Panc1 (cell line): ENCODE data around the gene CHST8. TPM values are rescaled to one million over a fixed set of nuclear protein-coding genes. Genes with fewer than 3 reads are reported as not detected.

ENCODE experiments used
- ATAC-seq: fragments of 200-7000 bp; cut with Tn5 transposase; 2 replicates; pipeline ENCODE4 v1.9.1; 2020; ENCODE audit warnings: mild to moderate bottlenecking, moderate library complexity
- BruUV-seq: library from RNA; stranded (reverse); fragments of 400-500 nt; replicated peaks from 2 replicates; lab custom pipeline; 2021; lab: Mats Ljungman, UMichigan
- CTCF ChIA-PET: fragments of 300-600 bp; sonication (Branson Sonifier 250); formaldehyde crosslinking; loops from one replicate; lab custom pipeline; 2022; ENCODE audit warnings: antibody characterized with exemption; lab: Charles Lee
- POLR2A ChIA-PET: fragments of 300-600 bp; sonication (Branson Sonifier 250); formaldehyde crosslinking; loops from one replicate; lab custom pipeline; 2022; ENCODE audit warnings: antibody characterized with exemption; lab: Charles Lee
- DNase-seq: peaks from one replicate; pipeline ENCODE4 v3.0.0-alpha.2; 2010; ENCODE audit warnings: low read depth, low spot score
- H3K27ac ChIP-seq: 2 replicates; pipeline ENCODE4 v1.5.1; 2011; ENCODE audit warnings: mild to moderate bottlenecking, low read length, inconsistent platforms
- H3K27me3 ChIP-seq: fragments of 200-500 bp; sonication (Bioruptor generic); 2 replicates; pipeline ENCODE4 v1.6.0; 2014; ENCODE audit warnings: low read length, inconsistent platforms; ENCODE audit not compliant: control insufficient read depth, insufficient read depth
- H3K36me3 ChIP-seq: fragments of 200-500 bp; sonication (Bioruptor generic); 2 replicates; pipeline ENCODE4 v1.5.1; 2014; ENCODE audit warnings: inconsistent platforms, mild to moderate bottlenecking, low read length, moderate library complexity; ENCODE audit not compliant: control insufficient read depth, insufficient read depth
- H3K4me1 ChIP-seq: 2 replicates; pipeline ENCODE4 v1.5.1; 2011; ENCODE audit warnings: inconsistent platforms, mild to moderate bottlenecking, low read length, moderate library complexity; ENCODE audit not compliant: control insufficient read depth, insufficient read depth
- H3K4me3 ChIP-seq, 2 experiments: 2 replicates each; pipeline ENCODE4 v1.5.1; 2011 to 2012; ENCODE audit warnings: low read depth in 2 of 2, low read length in 2 of 2, mild to moderate bottlenecking in 2 of 2, inconsistent platforms in 1 of 2, moderate library complexity in 1 of 2
- H3K9me3 ChIP-seq: fragments of 200-500 bp; sonication (Bioruptor generic); 2 replicates; pipeline ENCODE4 v1.5.1; 2014; ENCODE audit warnings: low read depth, mild to moderate bottlenecking, inconsistent platforms, low read length, moderate library complexity; ENCODE audit not compliant: control insufficient read depth, insufficient read depth
- CTCF ChIP-seq: fragments of 450-650 bp; IDR thresholded peaks from 2 replicates; pipeline ENCODE4 v1.5.1; 2017; ENCODE audit warnings: mild to moderate bottlenecking
- POLR2AphosphoS5 ChIP-seq: IDR thresholded peaks from 2 replicates; pipeline ENCODE4 v1.6.1; 2012; ENCODE audit warnings: mild to moderate bottlenecking, low read depth, low read length, moderate library complexity
- REST ChIP-seq, 2 experiments: IDR thresholded peaks; 2 replicates each; pipeline ENCODE4 v1.6.1; 2011 to 2012; ENCODE audit warnings: low read depth in 2 of 2, control low read depth in 1 of 2, low read length in 1 of 2, mild to moderate bottlenecking in 1 of 2, moderate library complexity in 1 of 2; ENCODE audit not compliant: insufficient read depth in 1 of 2
- SIN3A ChIP-seq: IDR thresholded peaks from 2 replicates; pipeline ENCODE4 v1.6.1; 2012; ENCODE audit warnings: low read depth, mild to moderate bottlenecking, low read length, moderate library complexity, borderline replicate concordance; ENCODE audit not compliant: insufficient read depth
- TCF7L2 ChIP-seq: IDR thresholded peaks from 2 replicates; pipeline ENCODE4 v1.6.1; 2011; ENCODE audit warnings: mild to moderate bottlenecking, low read depth, low read length, inconsistent platforms
- in situ Hi-C: cut with HindIII; loops from 2 replicates; pipeline ENCODE4 v1.10.0; 2016; ENCODE audit warnings: low sequenced_read_pairs, low pct_unique_long_range_greater_than_20kb
- intact Hi-C: fragments of 100-400 bp; cut with micrococcal nuclease; formaldehyde crosslinking; loops from one replicate; pipeline ENCODE4 v1.10.0; 2022; ENCODE audit not compliant: unreplicated experiment
- total RNA-seq: library from RNA; stranded (reverse); gene quantifications from one replicate; pipeline ENCODE4 v1.2.1, GENCODE V29; 2021; ENCODE audit not compliant: unreplicated experiment

The CHST8 gene
- total RNA-seq, 1 experiment from 2014 or later, result 0.28 TPM

GRCh38 chr19:33725567-33725966 lies 103.8 kb downstream of the CHST8 start:
- ChIA-PET CTCF (no interaction called here), POLR2A (no interaction called here)
- BruUV-seq, result no TSS peak
- no peak overlapping the region for H3K27ac ChIP-seq
- H3K4me3 ChIP-seq, result no peak overlapping the region
- peaks cover 20% of the 10 kb centered on the region for H3K27me3 ChIP-seq
- TF ChIP-seq POLR2AphosphoS5 (no peak), SIN3A (no peak), TCF7L2 (no peak)
- no peaks in the 10 kb centered on the region for H3K36me3 ChIP-seq
- intact Hi-C loops (no loop called here), in situ Hi-C loops (no loop called here)
- H3K9me3 ChIP-seq, result no peaks in the 10 kb centered on the region
- DNase-seq, result no peak
- H3K4me1 ChIP-seq, result no peaks in the 10 kb centered on the region
- ATAC-seq, result no peak

- Histone ChIP-seq H3K4me3 (no peak overlapping the region), H3K27me3 (peaks cover 28% of the 10 kb centered on the region), H3K36me3 (no peaks in the 10 kb centered on the region), H3K4me1 (no peaks in the 10 kb centered on the region), H3K27ac (no peak overlapping the region), H3K9me3 (no peaks in the 10 kb centered on the region)
- ATAC-seq (no peak), DNase-seq (no peak)
- intact Hi-C loops (no loop called here), in situ Hi-C loops (no loop called here)
- ChIA-PET CTCF (no interaction called here), POLR2A (no interaction called here)
- TF ChIP-seq REST (IDR thresholded peaks at IDR 0.05; ENCODE audit: insufficient read depth in 1 of 2, low read depth in 2 of 2, low read length in 1 of 2) (no peak), POLR2AphosphoS5 (no peak), TCF7L2 (no peak), CTCF (no peak), SIN3A (no peak)
- BruUV-seq, result no TSS peak
Measured at GRCh38 chr19:33726756-33727155, 105.0 kb downstream of the CHST8 start.

GRCh38 chr19:33727331-33727998 lies 105.7 kb downstream of the CHST8 start:
- ChIA-PET CTCF (no interaction called here), POLR2A (no interaction called here)
- Histone ChIP-seq H3K9me3 (no peaks in the 10 kb centered on the region), H3K36me3 (no peaks in the 10 kb centered on the region), H3K4me3 (no peak overlapping the region), H3K27ac (no peak overlapping the region), H3K27me3 (peaks cover 27% of the 10 kb centered on the region), H3K4me1 (no peaks in the 10 kb centered on the region)
- intact Hi-C loops (no loop called here), in situ Hi-C loops (no loop called here)
- TF ChIP-seq SIN3A (no peak), TCF7L2 (no peak), CTCF (no peak)
- DNase-seq (no peak), ATAC-seq (no peak)
- no TSS peak for BruUV-seq
